Natural killer cell treated with Interleukin-12 subunit alpha and Interleukin-12 subunit beta and Interleukin-15 and Interleukin-18, amount 100 ng/mL, for 72 hours (primary cell): ENCODE measurements around the gene TREH. TPM values are rescaled to one million over a fixed set of nuclear protein-coding genes. Genes with fewer than 3 reads are reported as not detected.

ENCODE experiments used
- ATAC-seq, 2 donors: fragments of 150-1000 bp; cut with Tn5 transposase in 1 of 2; sonication (Bioruptor Pico), chemical (Tn5 transposase) in 1 of 2; 2 replicates each; pipeline ENCODE4 v1.10.0; 2021
- DNase-seq: peaks from one replicate; pipeline ENCODE4 v3.0.0; 2022; ENCODE audit warnings: low spot score
- H3K27ac Mint-ChIP-seq, 2 donors: 1 replicate in 1 of 2; 2 replicates in 1 of 2; pipeline ENCODE4 v1.8.0; 2022; ENCODE audit warnings: mixed read lengths in 2 of 2, mild to moderate bottlenecking in 1 of 2, moderate library complexity in 1 of 2
- H3K27me3 Mint-ChIP-seq, 2 donors: 1 replicate in 1 of 2; 2 replicates in 1 of 2; pipeline ENCODE4 v1.8.0; 2022; ENCODE audit warnings: mixed read lengths in 2 of 2
- H3K36me3 Mint-ChIP-seq: one replicate; pipeline ENCODE4 v1.8.0; 2022; ENCODE audit warnings: mixed read lengths
- H3K4me1 Mint-ChIP-seq, 2 donors: 1 replicate in 1 of 2; 2 replicates in 1 of 2; pipeline ENCODE4 v1.8.0; 2022; ENCODE audit warnings: low read depth in 2 of 2, mixed read lengths in 2 of 2, mild to moderate bottlenecking in 1 of 2
- H3K4me3 Mint-ChIP-seq: one replicate; pipeline ENCODE4 v1.8.0; 2022; ENCODE audit warnings: mixed read lengths
- H3K9me3 Mint-ChIP-seq: 2 replicates; pipeline ENCODE4 v1.8.0; 2022; ENCODE audit warnings: mixed read lengths
- total RNA-seq, 2 donors: library from RNA; stranded (reverse); gene quantifications; one replicate each; pipeline ENCODE4 v1.2.3, GENCODE V29; 2022

Gene TREH
- total RNA-seq, 2 donors from 2014 or later, result not detected

DNA sequence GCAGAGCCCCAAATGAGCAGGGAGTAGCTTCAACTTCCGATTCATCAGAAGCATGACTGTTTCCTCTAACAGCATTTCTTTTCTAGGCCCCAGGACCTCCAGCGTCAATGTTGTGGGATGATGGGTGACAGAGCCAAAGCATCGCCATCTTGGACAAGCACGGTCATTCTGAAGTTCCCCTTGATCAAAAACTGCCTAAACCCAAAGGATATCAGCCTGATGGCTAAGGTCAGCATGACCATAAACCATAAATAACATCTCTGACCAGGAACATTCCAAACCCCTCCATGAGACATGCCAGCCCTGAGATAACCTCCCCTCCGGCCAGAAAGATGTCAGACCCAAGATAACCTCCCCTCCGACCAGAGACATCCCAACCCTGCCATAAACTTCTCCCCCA, 28.8 kb upstream of the TREH start:
- Mint-ChIP-seq H3K4me3 (no peak overlapping the region), H3K27ac (no peak overlapping the region), H3K27me3 (peaks cover 0 to 7% of the 10 kb centered on the region in 2 donors), H3K4me1 (peaks cover 4 to 14% of the 10 kb centered on the region in 2 donors), H3K36me3 (no peaks in the 10 kb centered on the region), H3K9me3 (no peaks in the 10 kb centered on the region)
- ATAC-seq (no peak), DNase-seq (no peak)

- Mint-ChIP-seq H3K27me3 (peaks cover 0 to 7% of the 10 kb centered on the region in 2 donors), H3K27ac (no peak overlapping the region), H3K9me3 (no peaks in the 10 kb centered on the region), H3K36me3 (no peaks in the 10 kb centered on the region), H3K4me3 (no peak overlapping the region), H3K4me1 (peaks cover 4 to 14% of the 10 kb centered on the region in 2 donors)
- DNase-seq (no peak), ATAC-seq (no peak)
Measured at GRCh38 chr11:118706546-118706825, 27.0 kb upstream of the TREH start.

DNA sequence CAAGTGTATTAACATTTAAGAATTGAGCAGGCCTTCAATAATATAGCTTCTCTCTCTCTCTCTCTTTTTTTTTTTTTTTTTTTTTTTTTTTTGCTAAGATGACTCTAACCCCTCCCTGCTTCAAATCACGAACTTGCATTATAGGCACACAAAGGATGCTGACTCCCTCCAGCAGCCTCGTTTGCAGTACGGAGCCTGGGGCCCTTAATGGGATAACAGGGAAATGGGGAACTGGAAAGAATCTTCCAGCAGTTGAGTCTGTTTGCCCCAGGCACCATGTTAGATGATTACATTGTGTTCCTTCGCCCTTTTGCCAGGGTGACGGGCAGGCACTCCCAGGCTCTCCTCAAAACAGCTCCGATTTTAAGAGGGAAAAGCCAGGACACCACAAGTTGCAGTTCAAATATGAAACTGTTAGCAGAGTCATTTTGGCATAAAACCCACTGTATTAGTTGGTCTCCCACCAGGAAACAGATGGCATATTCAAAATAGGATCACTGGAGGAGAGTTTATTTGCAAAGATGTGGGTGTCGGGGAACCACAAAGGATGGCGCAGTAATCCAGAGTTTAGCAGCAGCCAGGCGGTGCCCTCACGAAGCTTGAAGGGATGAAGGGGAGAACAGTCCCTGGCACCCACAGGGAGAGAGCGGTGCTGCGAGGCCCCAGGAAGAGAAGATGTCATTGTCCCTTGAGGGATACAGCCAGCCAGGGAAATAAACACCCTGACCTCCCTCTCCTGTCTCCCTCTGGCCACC, 26.5 kb upstream of the TREH start:
- Mint-ChIP-seq H3K27me3 (peaks cover 0 to 7% of the 10 kb centered on the region in 2 donors), H3K36me3 (no peaks in the 10 kb centered on the region), H3K9me3 (no peaks in the 10 kb centered on the region), H3K27ac (no peak overlapping the region), H3K4me1 (peaks cover 4 to 14% of the 10 kb centered on the region in 2 donors), H3K4me3 (no peak overlapping the region)
- DNase-seq (no peak), ATAC-seq (no peak)

GRCh38 chr11:118705111-118705741, 25.8 kb upstream of the TREH start:
- Mint-ChIP-seq H3K9me3 (no peaks in the 10 kb centered on the region), H3K27ac (no peak overlapping the region), H3K27me3 (peaks cover 0 to 5% of the 10 kb centered on the region in 2 donors), H3K4me1 (peaks cover 8 to 17% of the 10 kb centered on the region in 2 donors), H3K4me3 (peak overlapping the region; percentile 44), H3K36me3 (no peaks in the 10 kb centered on the region)
- ATAC-seq, result peak; percentile 63 to 85
- no peak for DNase-seq

DNA sequence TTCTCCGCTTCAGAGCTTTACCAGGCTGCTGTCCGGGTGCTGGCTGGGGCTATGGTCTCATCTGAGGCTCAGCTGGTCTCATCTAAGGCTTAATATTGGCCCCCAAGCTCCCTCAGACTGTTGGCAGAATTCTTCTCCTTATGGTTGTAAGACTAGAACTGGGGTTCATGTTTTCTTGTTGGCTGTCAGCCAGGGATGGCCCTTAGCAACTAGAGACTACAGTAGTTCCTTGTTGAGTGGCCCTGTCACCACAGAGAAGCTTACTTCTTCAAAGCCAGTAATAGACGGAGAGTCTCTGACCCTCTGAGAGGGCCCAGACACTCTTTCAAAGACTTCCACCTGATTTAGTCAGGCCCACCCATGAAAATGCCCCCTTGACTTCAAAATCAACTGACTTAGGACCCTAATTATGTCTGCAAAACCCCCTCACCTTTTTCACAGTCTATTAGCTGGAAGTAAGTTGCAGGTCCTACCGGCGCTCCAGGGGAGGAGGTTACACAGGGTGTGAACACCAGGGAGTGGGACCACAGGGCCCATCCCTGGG, 24.2 kb upstream of the TREH start:
- no peak for DNase-seq
- no peak overlapping the region for H3K27ac Mint-ChIP-seq
- peaks cover 0 to 5% of the 10 kb centered on the region in 2 donors for H3K27me3 Mint-ChIP-seq
- no peaks in the 10 kb centered on the region for H3K9me3 Mint-ChIP-seq
- no peaks in the 10 kb centered on the region for H3K36me3 Mint-ChIP-seq
- H3K4me3 Mint-ChIP-seq, result no peak overlapping the region
- ATAC-seq, result no peak
- H3K4me1 Mint-ChIP-seq, result peaks cover 18 to 28% of the 10 kb centered on the region in 2 donors

GRCh38 chr11:118699506-118700220, 20.2 kb upstream of the TREH start:
- Mint-ChIP-seq H3K27me3 (no peaks in the 10 kb centered on the region), H3K4me3 (peak overlapping the region; percentile 27), H3K27ac (peak overlapping the region; percentile 21 to 70), H3K36me3 (no peaks in the 10 kb centered on the region), H3K9me3 (no peaks in the 10 kb centered on the region), H3K4me1 (peaks cover 14% of the 10 kb centered on the region in 2 donors)
- no peak for DNase-seq
- ATAC-seq, result peak; percentile 75 to 82

- H3K4me3 Mint-ChIP-seq, result no peak overlapping the region
- ATAC-seq, result no peak
- no peaks in the 10 kb centered on the region for H3K36me3 Mint-ChIP-seq
- DNase-seq, result no peak
- H3K27ac Mint-ChIP-seq, result no peak overlapping the region
- H3K9me3 Mint-ChIP-seq, result no peaks in the 10 kb centered on the region
- H3K27me3 Mint-ChIP-seq, result peaks cover 0 to 3% of the 10 kb centered on the region in 2 donors
- H3K4me1 Mint-ChIP-seq, result peaks cover 31 to 32% of the 10 kb centered on the region in 2 donors
Measured at GRCh38 chr11:118697346-118697745, 17.9 kb upstream of the TREH start.

DNA sequence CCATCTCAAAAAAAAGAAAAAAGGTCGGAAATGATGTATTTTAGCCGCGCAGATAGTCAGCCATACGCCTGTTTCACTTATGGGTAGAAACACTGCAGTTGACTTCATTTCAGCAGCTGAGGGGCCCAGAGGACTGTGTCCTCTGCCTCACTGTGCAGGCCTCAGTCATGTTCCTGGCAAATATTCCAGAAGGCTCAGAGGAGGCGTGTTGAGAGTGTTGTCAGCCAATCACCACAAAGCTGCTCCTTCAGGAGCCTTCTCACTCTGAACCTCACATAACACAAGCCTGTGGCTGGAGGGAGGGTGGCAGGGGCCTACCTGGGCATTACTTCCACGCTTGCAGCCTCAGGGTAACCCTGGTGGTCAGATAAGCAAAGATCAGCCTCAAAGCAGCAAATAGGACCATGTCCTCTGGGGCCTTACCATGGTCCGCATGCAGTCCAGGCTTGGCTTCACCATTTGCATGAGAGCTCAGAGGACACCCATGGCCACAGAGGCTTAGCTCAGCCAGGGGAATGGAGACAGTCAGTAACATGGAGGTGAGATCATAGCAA, 17.3 kb upstream of the TREH start:
- H3K27me3 Mint-ChIP-seq, result peaks cover 0 to 3% of the 10 kb centered on the region in 2 donors
- H3K27ac Mint-ChIP-seq, result no peak overlapping the region
- peaks cover 37 to 38% of the 10 kb centered on the region in 2 donors for H3K4me1 Mint-ChIP-seq
- H3K9me3 Mint-ChIP-seq, result no peaks in the 10 kb centered on the region
- H3K4me3 Mint-ChIP-seq, result no peak overlapping the region
- no peak for ATAC-seq
- no peaks in the 10 kb centered on the region for H3K36me3 Mint-ChIP-seq
- no peak for DNase-seq

DNA sequence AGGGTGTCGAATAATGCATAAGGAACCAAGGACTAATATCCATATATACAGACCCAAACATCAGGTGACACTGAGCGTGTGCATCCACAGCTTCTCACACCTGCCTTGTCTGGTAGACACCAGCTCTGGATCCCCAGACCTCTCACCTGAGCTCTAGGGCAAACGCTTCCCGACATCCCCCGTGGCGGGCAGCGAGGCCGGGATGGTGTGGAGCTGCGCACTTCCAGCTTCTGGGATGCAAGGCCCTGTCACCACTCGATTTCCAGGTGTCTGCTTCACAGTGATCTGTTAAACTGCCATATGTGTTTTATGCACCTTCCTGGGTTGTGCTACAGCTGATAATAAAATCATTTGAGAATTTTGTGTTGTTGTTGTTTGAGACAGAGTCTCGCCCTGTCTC, 15.3 kb upstream of the TREH start:
- H3K27ac Mint-ChIP-seq, result no peak overlapping the region
- no peaks in the 10 kb centered on the region for H3K36me3 Mint-ChIP-seq
- no peak for DNase-seq
- ATAC-seq, result no peak
- H3K4me1 Mint-ChIP-seq, result peaks cover 37 to 39% of the 10 kb centered on the region in 2 donors
- peaks cover 0 to 3% of the 10 kb centered on the region in 2 donors for H3K27me3 Mint-ChIP-seq
- no peak overlapping the region for H3K4me3 Mint-ChIP-seq
- H3K9me3 Mint-ChIP-seq, result no peaks in the 10 kb centered on the region

- H3K27ac Mint-ChIP-seq, result peak overlapping the region in 1 of 2 donors; percentile 36
- peaks cover 0 to 3% of the 10 kb centered on the region in 2 donors for H3K27me3 Mint-ChIP-seq
- H3K4me1 Mint-ChIP-seq, result peaks cover 31 to 33% of the 10 kb centered on the region in 2 donors
- no peaks in the 10 kb centered on the region for H3K36me3 Mint-ChIP-seq
- DNase-seq, result no peak
- no peak for ATAC-seq
- no peaks in the 10 kb centered on the region for H3K9me3 Mint-ChIP-seq
- no peak overlapping the region for H3K4me3 Mint-ChIP-seq
Measured at GRCh38 chr11:118694185-118694584, 14.7 kb upstream of the TREH start.

DNA sequence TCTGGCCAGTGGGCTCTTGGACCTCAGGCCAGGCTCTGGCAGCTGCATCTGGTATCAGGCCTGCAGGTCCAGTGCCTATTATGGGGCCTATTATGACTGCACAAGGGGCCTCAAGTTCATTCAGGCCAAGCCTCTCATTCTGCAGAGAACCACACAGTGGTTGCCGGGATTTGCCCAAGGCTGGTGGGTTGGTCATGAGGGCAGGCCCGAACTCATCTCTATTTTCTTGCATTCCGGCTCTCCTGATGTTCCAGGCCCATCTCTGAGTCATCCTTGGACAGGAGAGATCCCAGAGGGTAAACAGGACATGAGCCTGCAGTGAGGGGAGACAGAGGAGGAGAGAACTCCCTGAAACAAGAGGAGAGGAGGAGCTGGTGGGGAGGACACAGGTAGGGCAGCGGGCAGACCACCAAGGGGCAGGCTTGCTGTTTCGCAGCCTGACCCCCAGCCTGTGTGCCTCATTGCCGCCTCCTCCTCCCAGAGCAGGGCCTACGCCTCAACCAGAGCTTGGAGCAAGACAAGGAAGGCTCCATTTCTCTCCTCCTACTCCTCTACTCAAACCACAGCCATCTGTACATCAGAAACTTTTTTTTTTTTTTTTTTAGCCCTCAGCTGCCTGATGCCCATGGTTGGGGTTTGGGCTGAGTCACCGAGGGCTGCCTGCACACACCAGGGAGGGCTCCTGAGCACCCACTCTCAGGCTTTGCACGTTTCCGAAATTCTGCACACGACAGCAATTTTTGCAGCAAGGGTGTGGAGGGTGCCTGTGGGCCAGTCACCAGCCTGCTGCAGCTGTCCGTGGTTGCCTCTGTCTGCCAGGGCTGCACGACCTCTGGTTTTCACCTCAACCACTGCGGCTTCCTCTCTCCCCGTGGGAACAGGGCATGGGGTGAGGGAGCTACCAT, 12.7 kb upstream of the TREH start:
- Mint-ChIP-seq H3K36me3 (no peaks in the 10 kb centered on the region), H3K27ac (peak overlapping the region in 1 of 2 donors; percentile 36), H3K4me1 (peaks cover 30 to 43% of the 10 kb centered on the region in 2 donors), H3K9me3 (no peaks in the 10 kb centered on the region), H3K4me3 (peak overlapping the region; percentile 55), H3K27me3 (peaks cover 0 to 6% of the 10 kb centered on the region in 2 donors)
- ATAC-seq (peak; percentile 25 to 73), DNase-seq (no peak)

GRCh38 chr11:118690553-118691304, 11.3 kb upstream of the TREH start:
- Mint-ChIP-seq H3K27ac (peak overlapping the region; percentile 14 to 27), H3K4me1 (peaks cover 30 to 43% of the 10 kb centered on the region in 2 donors)

More at GRCh38 chr11:118690553-118691304, 11.3 kb upstream of the TREH start:
- Mint-ChIP-seq H3K27me3 (peaks cover 0 to 10% of the 10 kb centered on the region in 2 donors), H3K4me3 (peak overlapping the region; percentile 75), H3K9me3 (no peaks in the 10 kb centered on the region), H3K36me3 (no peaks in the 10 kb centered on the region)
- no peak for DNase-seq
- no peak for ATAC-seq
